HEK293 (cell line): Measurements from ENCODE around the gene BTF3.

Experiments
- CTCF ChIA-PET: fragments of 350-600 bp; formaldehyde crosslinking; extraction: SDS; loops from one replicate; lab custom pipeline; 2021; ENCODE audit warnings: antibody characterized with exemption; lab: Yijun Ruan, JAX
- POLR2A ChIA-PET: fragments of 300-600 bp; formaldehyde crosslinking; extraction: SDS; loops from one replicate; lab custom pipeline; 2020; ENCODE audit warnings: antibody characterized with exemption, inconsistent platforms; lab: Yijun Ruan, JAX
- H3K27ac ChIP-seq: fragments of 200-500 bp; sonication (Bioruptor generic); 2 replicates; pipeline ENCODE4 v1.5.1; 2014; ENCODE audit warnings: low read depth, low read length, control low read depth, inconsistent platforms; ENCODE audit errors: extremely low read depth
- H3K36me3 ChIP-seq, 2 experiments: fragments of 200-500 bp in 1 of 2; sonication (Bioruptor generic) in 1 of 2; 1 replicate in 1 of 2; 2 replicates in 1 of 2; pipeline ENCODE4 v1.5.1; 2014 to 2017; ENCODE audit warnings: inconsistent platforms in 2 of 2, low read length in 2 of 2; ENCODE audit not compliant: control insufficient read depth in 2 of 2, insufficient read depth in 1 of 2
- H3K4me1 ChIP-seq: fragments of 200-500 bp; sonication (Bioruptor generic); 2 replicates; pipeline ENCODE4 v1.5.1; 2014; ENCODE audit warnings: mild to moderate bottlenecking, low read length, inconsistent platforms; ENCODE audit not compliant: control insufficient read depth, insufficient read depth
- H3K4me3 ChIP-seq: 2 replicates; pipeline ENCODE4 v1.5.1; 2011; ENCODE audit warnings: low read depth, mild to moderate bottlenecking, control low read depth, low read length, moderate library complexity
- H3K9me3 ChIP-seq: fragments of 200-500 bp; sonication (Bioruptor generic); 2 replicates; pipeline ENCODE4 v1.5.1; 2014; ENCODE audit warnings: low read depth, low read length, inconsistent platforms; ENCODE audit not compliant: control insufficient read depth, insufficient read depth
- GLI4 ChIP-seq: fragments of 450-650 bp; formaldehyde crosslinking; IDR thresholded peaks from 2 replicates; pipeline ENCODE4 v1.5.1; 2016; ENCODE audit warnings: missing biosample characterization, missing genetic modification characterization
- IKZF3 ChIP-seq: fragments of 450-650 bp; IDR thresholded peaks from 2 replicates; pipeline ENCODE4 v1.5.0; 2018; ENCODE audit warnings: missing biosample characterization, mild to moderate bottlenecking, missing genetic modification characterization, moderate library complexity
- SP3 ChIP-seq: fragments of 450-650 bp; formaldehyde crosslinking; IDR thresholded peaks from 2 replicates; pipeline ENCODE4 v1.5.1; 2016; ENCODE audit warnings: missing biosample characterization, missing genetic modification characterization
- SP7 ChIP-seq: fragments of 450-650 bp; formaldehyde crosslinking; IDR thresholded peaks from 2 replicates; pipeline ENCODE4 v1.5.1; 2016; ENCODE audit warnings: missing biosample characterization, missing genetic modification characterization
- ZBTB11 ChIP-seq: fragments of 450-650 bp; formaldehyde crosslinking; conservative IDR thresholded peaks from 2 replicates; pipeline ENCODE4 v1.5.1; 2016; ENCODE audit warnings: low read depth, missing biosample characterization, missing genetic modification characterization
- ZBTB17 ChIP-seq: fragments of 450-650 bp; formaldehyde crosslinking; IDR thresholded peaks from 2 replicates; pipeline ENCODE4 v1.5.1; 2016; ENCODE audit warnings: missing biosample characterization, missing genetic modification characterization
- ZBTB49 ChIP-seq: fragments of 450-650 bp; formaldehyde crosslinking; IDR thresholded peaks from 2 replicates; pipeline ENCODE4 v1.5.1; 2016; ENCODE audit warnings: missing biosample characterization, missing genetic modification characterization, low read depth
- ZNF121 ChIP-seq: fragments of 450-650 bp; formaldehyde crosslinking; IDR thresholded peaks from 2 replicates; pipeline ENCODE4 v1.5.1; 2016; ENCODE audit warnings: missing biosample characterization, missing genetic modification characterization
- ZNF157 ChIP-seq: fragments of 450-650 bp; formaldehyde crosslinking; IDR thresholded peaks from 2 replicates; pipeline ENCODE4 v1.5.1; 2016; ENCODE audit warnings: missing biosample characterization, missing genetic modification characterization
- ZNF214 ChIP-seq: fragments of 450-650 bp; formaldehyde crosslinking; IDR thresholded peaks from 2 replicates; pipeline ENCODE4 v1.5.1; 2017; ENCODE audit warnings: missing biosample characterization, mild to moderate bottlenecking, missing genetic modification characterization, borderline replicate concordance
- ZNF221 ChIP-seq: fragments of 450-650 bp; formaldehyde crosslinking; IDR thresholded peaks from 2 replicates; pipeline ENCODE4 v1.5.1; 2017; ENCODE audit warnings: missing biosample characterization, missing genetic modification characterization, borderline replicate concordance
- ZNF311 ChIP-seq: fragments of 450-650 bp; formaldehyde crosslinking; IDR thresholded peaks from 2 replicates; pipeline ENCODE4 v1.5.1; 2017; ENCODE audit warnings: missing biosample characterization, missing genetic modification characterization, borderline replicate concordance
- ZNF341 ChIP-seq: fragments of 450-650 bp; formaldehyde crosslinking; IDR thresholded peaks from 2 replicates; pipeline ENCODE4; 2016; ENCODE audit warnings: low read depth, missing biosample characterization, missing genetic modification characterization
- ZNF37A ChIP-seq: fragments of 450-650 bp; IDR thresholded peaks from 2 replicates; pipeline ENCODE4 v1.5.1; 2018; ENCODE audit warnings: missing biosample characterization, missing genetic modification characterization
- ZNF449 ChIP-seq: fragments of 450-650 bp; formaldehyde crosslinking; IDR thresholded peaks from 2 replicates; pipeline ENCODE4 v1.5.1; 2017; ENCODE audit warnings: missing biosample characterization, mild to moderate bottlenecking, missing genetic modification characterization, moderate library complexity
- ZNF488 ChIP-seq: fragments of 450-650 bp; formaldehyde crosslinking; IDR thresholded peaks from 2 replicates; pipeline ENCODE4 v1.5.1; 2016; ENCODE audit warnings: missing biosample characterization, missing genetic modification characterization
- ZNF600 ChIP-seq: fragments of 450-650 bp; formaldehyde crosslinking; IDR thresholded peaks from 2 replicates; pipeline ENCODE4 v1.5.1; 2016; ENCODE audit warnings: missing biosample characterization, missing genetic modification characterization
- ZNF621 ChIP-seq: fragments of 450-650 bp; formaldehyde crosslinking; IDR thresholded peaks from 2 replicates; pipeline ENCODE4 v1.5.1; 2017; ENCODE audit warnings: missing biosample characterization, missing genetic modification characterization
- ZNF626 ChIP-seq: fragments of 450-650 bp; sonication (Bioruptor Pico); formaldehyde crosslinking; IDR thresholded peaks from 2 replicates; pipeline ENCODE4 v1.5.1; 2018; ENCODE audit warnings: missing biosample characterization, missing genetic modification characterization, inconsistent platforms
- ZNF776 ChIP-seq: fragments of 450-650 bp; formaldehyde crosslinking; IDR thresholded peaks from 2 replicates; pipeline ENCODE4 v1.5.0; 2017; ENCODE audit warnings: missing biosample characterization, missing genetic modification characterization, borderline replicate concordance
- TF ChIP-seq, protein P1 (sequence below): fragments of 450-650 bp; formaldehyde crosslinking; IDR thresholded peaks from 2 replicates; pipeline ENCODE4 v1.5.1; 2016; ENCODE audit warnings: missing biosample characterization, missing genetic modification characterization

The BTF3 gene

DNA sequence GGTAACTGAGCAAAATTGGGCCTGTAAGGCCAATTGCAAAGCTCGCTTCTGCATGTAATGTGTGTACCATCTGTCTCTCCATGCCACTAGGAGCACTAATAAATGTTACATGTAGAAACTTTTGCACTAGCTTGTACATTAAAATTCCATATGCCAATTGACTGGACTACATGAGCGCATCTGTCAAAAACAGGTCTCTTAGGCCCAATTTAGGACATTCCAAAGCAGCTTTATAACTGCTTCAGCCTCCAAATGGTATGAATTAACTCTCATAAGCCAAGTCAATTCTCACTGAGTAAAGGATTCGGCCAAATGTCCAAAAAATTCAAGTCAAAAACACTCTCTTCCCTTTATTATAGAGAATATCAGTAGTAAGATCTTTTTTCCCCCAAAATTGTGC is 26.1 kb upstream of the BTF3 start:
- Histone ChIP-seq H3K27ac (no peak overlapping the region), H3K4me1 (no peaks in the 10 kb centered on the region), H3K36me3 (no peaks in the 10 kb centered on the region), H3K9me3 (no peaks in the 10 kb centered on the region), H3K4me3 (no peak overlapping the region)
- ChIA-PET POLR2A (no interaction called here), CTCF (interaction anchor here (0.7 to 1.8 kb wide), 2 partner anchors 17 to 21 kb away, joined by 4 to 6 read pairs; no protein-coding TSS in a partner anchor)
- no peak for TF ChIP-seq ZNF214 (tag by site-specific recombination)

DNA sequence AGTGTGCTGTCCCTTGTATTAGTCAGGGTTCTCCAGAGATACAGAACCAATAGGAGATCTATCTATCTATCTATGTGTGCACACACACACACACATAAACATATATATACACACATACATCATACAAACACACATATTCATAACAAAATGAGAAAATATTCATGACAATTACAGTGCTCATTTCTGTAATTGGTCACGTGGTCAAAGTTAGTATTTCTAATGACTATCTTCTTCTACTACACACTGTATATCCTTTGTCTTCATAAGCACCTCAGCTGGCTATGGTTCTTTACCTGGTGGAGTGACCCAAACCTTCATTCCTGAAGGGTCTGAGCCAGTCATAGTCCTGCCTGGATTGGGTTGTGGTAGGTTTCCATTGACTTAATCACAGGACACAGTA is 17.7 kb upstream of the BTF3 start:
- POLR2A ChIA-PET: no interaction called here
- H3K4me3 ChIP-seq: no peak overlapping the region

More for the DNA sequence above, 17.7 kb upstream of the BTF3 start:
- no peaks in the 10 kb centered on the region for H3K4me1 ChIP-seq
- H3K27ac ChIP-seq: no peak overlapping the region
- no peak for TF ChIP-seq ZNF221
- no peak for TF ChIP-seq ZNF449 (tag by site-specific recombination)
- TF ChIP-seq SP3 (tag by site-specific recombination): no peak
- no peak for TF ChIP-seq ZNF621 (tag by site-specific recombination)
- TF ChIP-seq ZNF311 (tag by site-specific recombination): no peak
- TF ChIP-seq ZNF626 (tag by site-specific recombination): no peak
- no peak for TF ChIP-seq IKZF3
- TF ChIP-seq ZNF157 (tag by site-specific recombination): no peak
- no peak for TF ChIP-seq ZNF37A (tag by site-specific recombination)
- no peak for TF ChIP-seq ZBTB17 (tag by site-specific recombination)
- TF ChIP-seq ZNF776 (tag by site-specific recombination): no peak
- no peak for TF ChIP-seq ZBTB11 (tag by site-specific recombination)
- no peak for TF ChIP-seq ZBTB49
- no peak for TF ChIP-seq GLI4 (tag by site-specific recombination)
- TF ChIP-seq, protein P1, sequence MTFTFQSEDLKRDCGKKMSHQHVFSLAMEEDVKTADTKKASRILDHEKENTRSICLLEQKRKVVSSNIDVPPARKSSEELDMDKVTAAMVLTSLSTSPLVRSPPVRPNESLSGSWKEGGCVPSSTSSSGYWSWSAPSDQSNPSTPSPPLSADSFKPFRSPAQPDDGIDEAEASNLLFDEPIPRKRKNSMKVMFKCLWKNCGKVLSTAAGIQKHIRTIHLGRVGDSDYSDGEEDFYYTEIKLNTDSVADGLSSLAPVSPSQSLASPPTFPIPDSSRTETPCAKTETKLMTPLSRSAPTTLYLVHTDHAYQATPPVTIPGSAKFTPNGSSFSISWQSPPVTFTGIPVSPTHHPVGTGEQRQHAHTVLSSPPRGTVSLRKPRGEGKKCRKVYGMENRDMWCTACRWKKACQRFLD (tag by site-specific recombination): no peak
- no peak for TF ChIP-seq ZNF121 (tag by site-specific recombination)
- no peak for TF ChIP-seq ZNF341 (tag by site-specific recombination)
- TF ChIP-seq ZNF488 (tag by site-specific recombination): no peak
- no peak for TF ChIP-seq SP7 (tag by site-specific recombination)
- TF ChIP-seq ZNF600 (tag by site-specific recombination): no peak
- no peaks in the 10 kb centered on the region for H3K9me3 ChIP-seq
- CTCF ChIA-PET: interaction anchor here (0.5 to 1.2 kb wide), 3 partner anchors 16 to 185 kb away, joined by 4 to 7 read pairs (median 5); no protein-coding TSS in a partner anchor
- H3K36me3 ChIP-seq: no peaks in the 10 kb centered on the region
